Endometrial microvascular endothelial cells (primary cell): Measurements from ENCODE around the gene VANGL2. TPM values are rescaled to one million over a fixed set of nuclear protein-coding genes. Genes with fewer than 3 reads are reported as not detected.

ENCODE experiments used
- in situ Hi-C: cut with HindIII; loops from 2 replicates; pipeline ENCODE4 v1.10.0; 2017; ENCODE audit warnings: low sequenced_read_pairs, low pct_unique_long_range_greater_than_20kb; ENCODE audit errors: inconsistent ontology term
- total RNA-seq: library from RNA; depleted of rRNA; stranded (reverse); fragments of >200 nt; gene quantifications from one replicate; pipeline ENCODE4 v1.2.3, GENCODE V29; 2015; ENCODE audit errors: inconsistent ontology term

The VANGL2 gene
- total RNA-seq, 1 donor from 2014 or later, result not detected

GRCh38 chr1:160401487-160401805 is 1.1 kb downstream of the VANGL2 start:
- in situ Hi-C loops, result no loop called here

- in situ Hi-C loops, result no loop called here
Measured at GRCh38 chr1:160402001-160402795, 1.8 kb downstream of the VANGL2 start.

- in situ Hi-C loops, result no loop called here
Measured at GRCh38 chr1:160403244-160403643, 2.9 kb downstream of the VANGL2 start.

- in situ Hi-C loops, result no loop called here
Measured at GRCh38 chr1:160404094-160404493, 3.7 kb downstream of the VANGL2 start.

- in situ Hi-C loops, result no loop called here
Measured at GRCh38 chr1:160405331-160405877, 5.0 kb downstream of the VANGL2 start.

GRCh38 chr1:160406131-160406968 is 6.0 kb downstream of the VANGL2 start:
- in situ Hi-C loops, result no loop called here

GRCh38 chr1:160407839-160408801 is 7.8 kb downstream of the VANGL2 start:
- in situ Hi-C loops, result no loop called here

GRCh38 chr1:160408864-160409263 is 8.5 kb downstream of the VANGL2 start:
- in situ Hi-C loops, result no loop called here

- in situ Hi-C loops, result no loop called here
Measured at GRCh38 chr1:160409486-160409885, 9.1 kb downstream of the VANGL2 start.

GRCh38 chr1:160410406-160411005 is 10.1 kb downstream of the VANGL2 start:
- in situ Hi-C loops, result no loop called here

- in situ Hi-C loops, result no loop called here
Measured at GRCh38 chr1:160411271-160412027, 11.1 kb downstream of the VANGL2 start.

GRCh38 chr1:160412028-160412362 is 11.6 kb downstream of the VANGL2 start:
- in situ Hi-C loops, result no loop called here

- in situ Hi-C loops, result no loop called here
Measured at GRCh38 chr1:160413716-160414115, 13.4 kb downstream of the VANGL2 start.

GRCh38 chr1:160414881-160415280 is 14.5 kb downstream of the VANGL2 start:
- in situ Hi-C loops, result no loop called here

- in situ Hi-C loops, result no loop called here
Measured at GRCh38 chr1:160415696-160416290, 15.4 kb downstream of the VANGL2 start.

GRCh38 chr1:160416369-160416768 is 16.0 kb downstream of the VANGL2 start:
- in situ Hi-C loops, result no loop called here

- in situ Hi-C loops, result no loop called here
Measured at GRCh38 chr1:160418483-160418882, 18.1 kb downstream of the VANGL2 start.
